ENCODE results near the gene RASSF1.

RASSF1 gene

DNA sequence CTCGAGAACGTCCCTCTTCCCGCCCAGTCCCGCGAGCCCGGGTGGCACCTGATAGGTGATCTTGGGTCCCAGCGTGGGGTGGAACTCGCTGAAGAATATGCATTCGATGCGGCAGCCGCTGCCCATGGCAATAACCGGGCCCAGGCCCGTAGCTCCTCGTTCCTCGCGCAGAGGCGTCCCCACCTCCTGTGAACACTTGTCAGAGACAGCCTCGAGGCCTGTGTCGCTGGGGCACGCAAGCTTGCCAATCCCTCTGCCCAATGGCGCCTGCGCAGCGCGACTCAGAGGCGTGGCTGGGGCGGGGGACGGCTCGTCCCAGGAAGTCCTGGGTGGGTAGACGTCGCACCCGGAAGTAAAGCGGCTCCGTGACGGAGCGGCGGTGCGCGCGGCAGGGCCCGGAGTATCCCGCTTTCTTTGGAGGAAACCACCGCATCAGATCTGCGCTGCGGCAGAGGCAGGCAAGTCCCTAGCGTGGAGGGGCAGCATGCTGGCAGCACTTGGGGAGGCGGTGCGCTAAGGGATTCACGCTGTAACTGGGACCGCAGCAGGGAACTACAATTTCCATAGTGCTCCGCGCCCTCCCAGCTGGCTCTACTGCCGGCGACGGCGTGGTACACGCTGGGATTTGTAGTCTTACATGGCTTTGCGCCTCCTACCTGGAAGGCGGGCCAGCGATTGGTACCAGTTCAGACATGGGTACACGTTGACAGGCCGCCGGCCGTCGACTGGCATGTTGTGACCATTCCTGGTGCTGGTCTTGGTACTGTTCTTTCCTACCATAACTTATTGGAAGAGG is 10.1 kb upstream of the RASSF1 start, which contains the start of the genes CYB561D2 and NPRL2:
Gene CYB561D2, plus strand, starts transcription at position 336 of the 796 bp plus-strand sequence. CDS start 572 bp downstream, outside the sequence.
Gene NPRL2, minus strand, starts transcription at position 249 of the 796 bp plus-strand sequence. Its CDS starts 123 bp downstream, at position 126.
- H3K27ac ChIP-seq = peak within 1 kb of the TSS; percentile 91
- TF ChIP-seq, protein P1, sequence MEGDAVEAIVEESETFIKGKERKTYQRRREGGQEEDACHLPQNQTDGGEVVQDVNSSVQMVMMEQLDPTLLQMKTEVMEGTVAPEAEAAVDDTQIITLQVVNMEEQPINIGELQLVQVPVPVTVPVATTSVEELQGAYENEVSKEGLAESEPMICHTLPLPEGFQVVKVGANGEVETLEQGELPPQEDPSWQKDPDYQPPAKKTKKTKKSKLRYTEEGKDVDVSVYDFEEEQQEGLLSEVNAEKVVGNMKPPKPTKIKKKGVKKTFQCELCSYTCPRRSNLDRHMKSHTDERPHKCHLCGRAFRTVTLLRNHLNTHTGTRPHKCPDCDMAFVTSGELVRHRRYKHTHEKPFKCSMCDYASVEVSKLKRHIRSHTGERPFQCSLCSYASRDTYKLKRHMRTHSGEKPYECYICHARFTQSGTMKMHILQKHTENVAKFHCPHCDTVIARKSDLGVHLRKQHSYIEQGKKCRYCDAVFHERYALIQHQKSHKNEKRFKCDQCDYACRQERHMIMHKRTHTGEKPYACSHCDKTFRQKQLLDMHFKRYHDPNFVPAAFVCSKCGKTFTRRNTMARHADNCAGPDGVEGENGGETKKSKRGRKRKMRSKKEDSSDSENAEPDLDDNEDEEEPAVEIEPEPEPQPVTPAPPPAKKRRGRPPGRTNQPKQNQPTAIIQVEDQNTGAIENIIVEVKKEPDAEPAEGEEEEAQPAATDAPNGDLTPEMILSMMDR (conservative IDR thresholded peaks at IDR 0.05) = no peak

- H3K27ac ChIP-seq = peak overlapping the region; percentile 91
These were observed 9.5 kb upstream of the RASSF1 start for GRCh38 chr3:50350213-50350526.

DNA sequence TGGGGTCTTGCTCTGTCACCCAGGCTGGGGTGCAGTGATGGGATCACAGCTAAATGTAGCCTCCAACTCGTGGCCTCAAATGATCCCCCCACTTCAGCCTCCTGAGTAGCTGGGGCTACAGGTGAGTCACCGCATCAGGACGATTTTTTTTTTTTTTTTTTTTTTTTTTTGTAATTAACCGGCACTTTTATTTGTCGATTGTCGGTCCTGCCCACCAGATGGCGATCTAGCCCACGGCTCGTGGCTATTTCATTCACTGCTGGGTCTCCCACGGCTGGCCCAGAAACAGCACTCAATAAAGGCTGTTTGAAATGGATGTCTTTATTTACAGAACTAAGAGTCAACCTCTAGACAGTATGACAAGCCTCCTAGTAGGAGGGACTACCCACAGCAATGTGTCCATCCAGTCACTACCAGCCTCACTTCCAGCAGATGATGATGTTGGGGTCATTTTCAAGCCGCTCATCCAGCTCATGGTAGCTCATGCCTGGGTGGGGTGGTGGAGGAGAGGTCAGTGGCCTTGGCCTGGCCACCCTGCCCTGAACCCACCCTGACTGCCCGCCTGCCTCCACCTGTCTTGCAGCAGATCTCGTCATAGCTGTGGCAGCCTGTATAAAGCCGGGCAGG is 6.7 kb upstream of the RASSF1 start:
- TF ChIP-seq, protein P1 (conservative IDR thresholded peaks at IDR 0.05) = peak; percentile 89

More at GRCh38 chr3:50350213-50350526, 9.5 kb upstream of the RASSF1 start:
- TF ChIP-seq, protein P1 (conservative IDR thresholded peaks at IDR 0.05) = no peak

GRCh38 chr3:50345586-50346234 is 5.1 kb upstream of the RASSF1 start, which contains the start of gene ZMYND10:
TSS of gene ZMYND10 (minus strand) at chr3:50345732. CDS start at chr3:50345579, 153 bp downstream.
- H3K27ac ChIP-seq = peak within 1 kb of the TSS; percentile 58
- TF ChIP-seq, protein P1 (conservative IDR thresholded peaks at IDR 0.05) = no peak

More for the DNA sequence above, 6.7 kb upstream of the RASSF1 start:
- H3K27ac ChIP-seq = peak overlapping the region; percentile 91

DNA sequence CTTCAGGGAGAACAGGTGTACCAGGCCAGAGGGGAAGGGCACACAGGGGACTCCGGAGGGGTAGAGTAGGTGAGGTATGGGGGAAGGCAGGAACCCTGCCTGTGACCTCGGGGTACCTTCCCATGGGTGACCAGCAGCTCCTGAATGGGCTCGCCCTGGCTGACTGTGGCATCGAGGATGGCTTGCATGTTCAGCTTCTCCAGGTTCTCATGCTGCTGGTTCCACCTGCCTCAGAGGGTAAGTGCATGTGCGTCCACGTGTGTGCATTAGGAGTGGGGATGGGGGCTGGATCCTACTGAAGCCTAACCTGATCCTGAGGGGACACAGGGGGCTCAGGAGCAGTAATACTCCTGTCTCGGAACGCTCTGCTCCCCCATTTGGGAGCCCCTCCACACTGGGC is 4.4 kb upstream of the RASSF1 start:
- peak overlapping the region; percentile 58; the same call in 1 of the 2 replicates for H3K27ac ChIP-seq
- TF ChIP-seq, protein P1 (conservative IDR thresholded peaks at IDR 0.05) = no peak

DNA sequence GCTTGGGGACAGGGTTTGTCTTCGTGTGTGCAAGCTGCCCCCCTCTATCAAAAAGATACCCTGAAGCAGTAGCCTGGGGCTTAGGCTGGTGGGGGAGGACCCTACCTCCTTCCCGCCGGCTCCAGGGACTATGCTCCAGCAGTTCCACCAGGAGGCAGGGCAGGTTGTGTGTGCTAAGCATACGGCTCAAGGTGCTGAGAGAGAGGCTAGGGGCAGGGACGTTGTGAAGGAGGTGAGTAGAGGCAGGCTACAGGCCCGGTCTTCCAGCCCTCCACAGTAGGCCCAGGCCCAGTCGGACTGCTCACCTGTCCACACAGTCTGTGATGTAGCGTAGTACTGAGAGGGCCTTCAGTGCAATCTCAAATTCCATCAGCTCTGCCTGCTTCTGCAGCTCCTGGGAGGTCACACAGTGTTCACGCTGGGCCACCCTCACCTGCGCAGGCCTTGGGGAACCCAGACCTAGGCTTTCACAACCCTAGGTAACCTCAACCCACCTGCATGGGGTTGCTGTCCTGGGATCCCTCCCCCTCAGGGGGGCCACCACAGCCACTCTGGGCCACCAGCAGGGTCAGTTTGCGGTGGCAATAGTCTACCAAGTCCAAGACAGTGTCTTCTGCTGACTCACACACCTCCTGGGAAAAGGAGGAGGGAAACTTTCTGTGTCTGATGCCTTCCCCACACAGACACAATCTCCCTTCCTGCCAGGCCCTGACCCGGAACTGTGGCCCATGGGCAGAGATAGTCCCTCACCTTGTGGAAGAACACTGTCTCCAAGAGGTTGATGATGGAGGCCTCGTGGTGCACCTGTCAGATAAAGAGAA is 2.4 kb upstream of the RASSF1 start:
- TF ChIP-seq, protein P1 (conservative IDR thresholded peaks at IDR 0.05) = no peak
- H3K27ac ChIP-seq = no peak overlapping the region

Measured in VCaP (cell line).